GM10847 (cell line): Measurements from ENCODE around the gene APLF.

Source experiments
- POLR2A ChIP-seq: IDR thresholded peaks from 2 replicates; pipeline ENCODE4 v1.6.1; 2011; ENCODE audit not compliant: insufficient read length; ENCODE audit errors: extremely low read depth

APLF gene

DNA sequence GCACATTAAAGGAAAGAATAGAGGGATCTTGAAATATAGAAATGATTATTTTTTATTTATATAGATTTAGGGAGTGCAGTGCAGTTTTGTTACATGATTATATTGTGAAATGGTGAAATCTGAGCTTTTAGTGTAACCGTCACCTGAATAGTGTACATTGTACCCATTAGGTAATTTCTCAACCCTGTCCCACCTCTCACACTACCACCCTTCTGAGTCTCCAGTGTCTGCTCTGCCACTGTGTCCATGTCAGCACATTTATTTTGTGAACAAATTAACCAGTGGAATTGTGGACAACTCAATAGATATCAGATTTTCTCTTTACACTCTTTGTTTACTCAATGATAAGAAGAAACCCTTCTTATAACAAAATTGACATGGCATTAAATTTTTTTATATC lies 24.2 kb downstream of the APLF start:
- TF ChIP-seq POLR2A = no peak

DNA sequence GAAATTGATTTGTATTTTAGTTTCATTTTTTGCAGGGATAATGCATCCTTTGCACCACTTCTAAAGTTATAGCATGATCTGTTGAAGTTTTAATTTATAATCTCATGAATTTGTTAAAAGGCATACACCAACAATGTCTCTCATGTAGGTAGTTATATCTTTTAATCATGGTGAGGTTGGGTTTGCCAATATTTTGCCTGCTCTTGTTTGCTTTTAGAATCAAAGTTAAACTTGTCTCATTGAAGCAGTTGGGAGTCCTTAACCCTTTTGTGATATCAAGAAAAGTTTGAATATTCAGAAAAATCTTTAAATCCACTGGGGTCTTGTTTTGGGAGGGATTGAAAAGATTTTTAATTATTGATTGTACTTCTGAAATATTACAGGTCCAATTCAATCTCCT lies 31.7 kb downstream of the APLF start:
- no peak for TF ChIP-seq POLR2A

DNA sequence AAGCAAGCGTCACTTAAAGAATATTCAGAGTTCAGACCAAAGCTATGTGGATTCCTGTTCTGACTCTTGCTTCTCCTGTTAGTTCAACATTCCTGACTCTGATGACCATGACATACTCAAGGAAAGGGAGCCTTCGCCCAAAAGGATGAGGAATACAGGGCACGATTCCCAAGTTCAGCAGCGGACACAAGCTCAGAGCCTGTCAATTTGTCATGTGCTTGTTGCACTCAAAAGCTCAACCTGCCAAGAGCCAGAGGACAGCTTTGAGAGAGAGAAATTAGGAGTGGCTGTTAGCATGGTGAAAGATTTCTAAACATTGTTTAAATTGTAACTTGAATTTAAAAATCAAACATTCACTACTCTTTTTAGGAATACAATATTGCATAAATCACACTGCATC lies 33.3 kb downstream of the APLF start:
- no peak for TF ChIP-seq POLR2A

DNA sequence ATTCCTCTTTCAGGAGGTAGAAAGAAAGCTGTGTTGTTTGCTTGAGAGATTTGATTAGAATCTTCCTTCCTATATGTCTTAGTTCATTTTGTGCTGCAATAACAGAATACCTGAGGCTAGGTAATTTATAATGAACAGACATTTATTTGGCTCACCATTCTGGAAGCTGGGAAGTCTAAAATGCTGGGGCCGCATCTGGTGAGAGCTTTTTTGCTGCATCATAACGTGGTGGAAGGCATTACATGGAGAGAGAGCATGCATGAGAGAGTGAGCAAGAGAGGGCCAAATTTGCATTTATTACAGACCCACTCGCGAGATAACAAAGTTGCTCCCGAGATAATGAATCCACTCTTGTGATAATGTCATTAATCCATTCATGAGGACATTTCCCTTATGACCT lies 34.4 kb downstream of the APLF start:
- no peak for TF ChIP-seq POLR2A

DNA sequence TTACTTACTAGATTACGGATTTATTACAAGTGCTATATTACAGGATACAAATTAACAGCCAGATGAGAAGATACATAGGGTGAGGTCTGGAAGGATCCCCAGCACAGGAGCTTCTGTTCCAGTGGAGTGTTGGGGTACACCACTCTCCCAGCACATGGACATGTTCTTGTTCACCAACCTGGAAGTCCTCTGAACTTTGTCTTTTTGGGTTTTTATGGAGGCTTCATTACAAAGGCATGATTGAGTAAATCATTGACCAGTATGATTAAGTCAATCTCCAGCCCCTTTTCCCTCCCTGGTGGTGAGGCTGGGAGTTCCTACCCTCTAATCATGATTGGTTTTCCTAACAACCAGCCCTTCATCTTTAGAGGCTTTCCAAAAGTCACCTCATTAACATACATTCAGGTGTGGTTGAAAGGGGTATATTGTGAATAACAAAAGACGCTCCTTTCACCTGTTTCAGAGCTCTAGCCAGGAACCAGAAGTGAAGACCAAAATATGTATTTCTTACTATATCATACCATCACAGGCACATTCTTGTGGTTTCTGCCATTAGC lies 38.3 kb downstream of the APLF start:
- TF ChIP-seq POLR2A = no peak

DNA sequence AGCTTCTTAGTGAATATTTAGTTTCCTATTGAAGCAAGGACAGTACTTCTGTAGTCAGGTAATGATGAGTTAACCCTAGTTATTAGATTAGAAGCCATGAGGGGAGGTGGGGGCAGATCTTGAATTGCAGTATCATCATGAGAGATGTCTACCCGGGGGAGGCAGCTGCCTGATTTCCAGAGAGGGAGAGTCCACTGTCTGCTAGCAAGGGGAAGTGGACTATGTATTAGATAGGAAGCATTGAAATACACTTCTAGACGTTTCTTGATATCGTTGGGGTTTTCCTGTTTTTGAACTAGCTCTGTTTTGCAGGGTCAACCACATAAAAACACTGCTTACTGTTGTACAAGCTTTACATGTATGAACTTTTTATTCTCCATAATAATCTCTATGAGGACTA lies 38.8 kb downstream of the APLF start:
- TF ChIP-seq POLR2A = no peak

DNA sequence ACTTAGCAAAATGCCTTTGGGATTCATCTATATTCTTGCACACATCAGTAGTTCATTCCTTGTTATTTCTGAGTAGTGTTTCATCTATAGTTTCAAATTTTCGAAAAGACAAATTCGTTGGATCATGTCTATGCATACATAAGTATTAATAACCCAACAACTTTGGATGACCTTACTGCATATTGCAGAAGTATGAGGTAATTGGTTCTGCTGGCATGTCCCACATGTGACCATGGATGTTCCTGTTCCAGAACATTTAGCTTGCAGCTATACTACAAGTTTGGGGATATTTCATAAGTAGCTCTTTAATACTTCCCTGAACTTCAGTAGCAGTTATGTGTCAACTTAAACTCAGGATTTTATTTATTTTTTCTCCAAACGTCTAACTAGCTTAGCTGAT lies 44.9 kb downstream of the APLF start:
- no peak for TF ChIP-seq POLR2A

DNA sequence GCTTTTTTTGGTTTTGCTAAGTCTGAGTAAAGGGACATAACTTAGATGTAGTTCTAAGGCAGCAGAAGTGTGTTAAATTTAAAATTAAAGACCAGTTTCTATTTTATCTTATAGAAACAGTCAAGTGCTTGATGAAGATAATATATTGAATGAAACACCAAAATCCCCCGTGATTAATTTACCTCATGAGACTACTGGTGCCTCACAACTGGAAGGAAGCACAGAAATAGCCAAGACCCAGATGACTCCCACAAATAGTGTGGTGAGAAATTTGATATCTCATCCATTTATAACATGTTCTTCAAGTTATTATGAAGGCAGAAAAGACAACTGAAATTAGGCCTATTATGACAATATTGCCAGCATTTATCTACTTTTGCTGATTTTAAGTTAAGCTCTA lies 45.6 kb downstream of the APLF start:
- TF ChIP-seq POLR2A = no peak

DNA sequence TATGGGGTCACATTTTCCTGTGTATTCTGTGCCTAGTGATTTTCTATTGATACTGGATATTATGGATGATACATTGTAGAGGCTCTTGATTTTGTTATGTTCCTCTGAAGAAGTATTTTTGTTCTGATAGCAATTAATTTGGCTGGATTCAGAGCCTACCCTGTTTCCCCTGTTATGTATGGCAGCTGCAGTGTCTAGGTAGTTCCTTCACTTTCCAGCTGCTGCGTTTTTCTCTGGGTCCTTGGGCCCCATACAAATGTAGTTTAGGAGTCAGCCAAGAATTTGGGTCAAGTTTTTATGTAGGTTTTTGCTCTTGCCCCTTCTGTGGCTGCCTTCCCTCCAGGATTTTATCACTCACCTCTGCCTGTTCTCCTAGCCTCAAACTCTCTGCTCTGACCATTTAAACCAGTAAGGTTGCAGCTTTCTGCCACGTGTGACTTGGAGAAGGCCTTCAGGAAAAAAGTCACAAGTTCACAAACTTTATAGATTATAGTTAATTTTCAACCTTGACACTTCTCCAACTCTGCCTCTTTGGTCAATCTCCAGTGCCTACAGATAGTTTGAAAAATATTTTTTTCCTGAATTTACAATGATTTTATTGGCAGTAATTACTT lies 47.0 kb downstream of the APLF start:
- TF ChIP-seq POLR2A = no peak

DNA sequence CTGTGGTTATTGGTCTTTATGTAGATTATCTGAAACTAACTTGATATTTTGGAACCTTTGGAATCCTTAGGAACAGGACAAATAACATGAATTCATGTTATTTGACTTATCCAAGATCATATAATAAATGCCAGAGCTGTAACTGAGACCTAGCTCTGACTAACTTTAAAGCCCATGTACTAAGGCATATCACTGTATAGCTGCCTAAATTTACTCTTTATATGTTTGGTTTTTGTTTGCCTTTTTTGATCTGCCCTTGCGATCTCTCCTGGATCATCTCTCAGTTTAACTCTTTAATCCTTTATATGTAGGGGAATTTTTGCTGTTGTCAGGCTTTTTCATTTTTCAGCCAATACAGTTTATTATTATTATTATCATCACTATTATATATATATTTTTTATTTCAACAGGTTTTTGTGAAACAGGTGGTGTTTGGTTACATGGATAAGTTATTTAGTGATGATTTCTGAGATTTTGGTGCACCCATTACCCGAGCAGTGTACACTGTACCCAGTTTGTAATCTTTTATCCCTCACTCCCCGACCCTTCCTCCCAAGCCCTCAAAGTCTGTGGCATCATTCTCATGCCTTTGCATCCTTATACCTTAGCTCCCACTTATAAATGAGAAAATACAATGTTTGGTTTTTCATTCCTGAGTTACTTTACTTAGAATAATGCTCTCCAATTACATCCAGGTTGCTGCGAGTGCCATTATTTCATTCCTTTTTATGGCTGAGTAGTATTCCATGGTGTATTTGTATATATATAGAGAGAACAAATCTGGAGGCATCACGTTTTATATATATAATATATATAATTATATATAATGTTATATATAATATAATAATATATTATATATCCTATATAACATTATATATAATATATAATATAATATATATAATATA lies 48.9 kb downstream of the APLF start:
- TF ChIP-seq POLR2A = no peak

DNA sequence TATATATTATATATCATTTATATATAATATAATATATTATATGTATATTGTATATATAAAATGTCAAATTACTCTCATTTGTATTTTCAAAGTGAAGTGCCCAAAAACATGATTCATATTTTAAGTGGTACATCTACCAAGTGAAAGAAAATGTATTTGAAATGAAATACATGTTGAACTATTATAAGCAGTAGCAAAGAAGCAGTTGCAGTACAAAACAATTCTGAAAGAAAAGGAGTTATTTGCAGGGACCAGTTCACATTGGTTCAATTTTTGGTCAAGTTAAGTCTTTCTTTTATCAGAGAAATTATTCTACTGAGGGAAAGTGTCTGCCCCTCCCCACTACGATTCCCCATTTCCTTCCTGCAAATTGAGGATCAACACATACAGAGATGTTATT lies 51.9 kb downstream of the APLF start:
- TF ChIP-seq POLR2A = no peak

DNA sequence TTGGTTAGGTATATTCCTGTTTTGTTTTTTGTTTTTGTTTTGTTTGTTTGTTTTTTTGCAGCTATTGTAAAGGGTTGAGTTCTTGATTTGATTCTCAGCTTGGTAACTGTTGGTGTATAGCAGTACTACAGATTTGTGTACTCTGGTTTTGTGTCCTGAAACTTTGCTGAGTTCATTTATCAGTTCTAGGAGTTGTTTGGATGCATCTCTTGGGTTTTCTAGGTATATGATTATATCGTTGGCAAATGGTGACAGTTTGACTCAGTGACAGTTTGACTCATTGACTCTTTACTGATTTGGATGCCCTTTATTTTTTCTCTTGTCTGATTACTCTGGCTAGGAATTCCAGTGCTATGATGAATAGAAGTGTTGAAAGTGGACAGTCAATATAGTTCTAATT lies 53.7 kb downstream of the APLF start:
- TF ChIP-seq POLR2A = no peak

DNA sequence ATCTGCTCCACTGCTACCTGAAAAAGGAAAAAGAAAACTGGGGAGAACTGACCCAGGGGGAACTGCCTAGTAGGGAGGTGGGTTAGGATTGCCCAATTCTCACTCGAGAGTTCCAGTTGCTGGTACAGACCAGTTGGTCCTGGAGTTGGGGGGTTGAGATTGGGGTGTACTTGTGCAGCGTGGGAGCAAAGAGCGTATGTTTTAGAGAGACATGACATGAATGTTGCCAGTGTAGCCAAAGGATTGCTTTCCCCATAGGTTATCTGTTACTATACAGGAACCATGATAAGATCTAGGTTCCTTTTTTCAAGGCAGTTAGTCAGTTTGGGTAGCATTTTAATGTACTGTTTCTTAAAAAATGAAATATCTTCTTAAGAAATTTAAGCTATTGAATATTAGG lies 68.6 kb downstream of the APLF start:
- TF ChIP-seq POLR2A = no peak

DNA sequence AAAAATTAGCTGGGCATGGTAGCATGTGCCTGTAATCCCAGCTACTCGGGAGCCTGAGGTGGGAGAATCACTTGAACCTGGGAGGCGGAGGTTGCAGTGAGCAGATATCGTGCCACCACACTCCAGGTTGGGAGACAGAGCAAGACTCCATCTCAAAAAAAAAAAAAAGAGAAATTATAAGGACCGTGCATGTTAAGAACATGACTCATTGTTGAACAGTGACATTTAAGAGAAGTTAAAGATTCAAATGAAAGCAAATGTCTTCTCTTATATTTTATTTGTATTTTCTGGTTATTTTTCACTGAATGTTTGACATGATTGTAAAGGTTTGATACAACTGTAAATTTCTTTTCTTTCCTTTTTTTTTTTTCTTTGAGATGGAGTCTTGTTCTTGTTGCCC lies 69.6 kb downstream of the APLF start:
- TF ChIP-seq POLR2A = no peak

DNA sequence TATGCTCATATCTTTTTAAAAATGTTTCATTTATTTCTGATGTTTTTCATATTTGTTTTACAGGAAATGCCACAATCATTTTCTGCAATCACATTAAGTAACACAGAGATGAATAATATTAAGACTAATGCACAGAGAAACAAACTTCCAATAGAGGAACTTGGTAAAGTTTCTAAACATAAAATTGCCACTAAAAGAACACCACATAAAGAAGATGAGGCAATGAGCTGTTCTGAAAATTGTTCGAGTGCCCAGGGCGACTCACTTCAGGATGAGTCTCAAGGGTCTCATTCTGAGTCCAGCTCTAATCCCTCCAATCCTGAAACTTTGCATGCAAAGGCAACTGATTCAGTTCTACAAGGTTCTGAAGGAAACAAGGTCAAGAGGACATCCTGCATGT lies 70.4 kb downstream of the APLF start:
- TF ChIP-seq POLR2A = no peak

DNA sequence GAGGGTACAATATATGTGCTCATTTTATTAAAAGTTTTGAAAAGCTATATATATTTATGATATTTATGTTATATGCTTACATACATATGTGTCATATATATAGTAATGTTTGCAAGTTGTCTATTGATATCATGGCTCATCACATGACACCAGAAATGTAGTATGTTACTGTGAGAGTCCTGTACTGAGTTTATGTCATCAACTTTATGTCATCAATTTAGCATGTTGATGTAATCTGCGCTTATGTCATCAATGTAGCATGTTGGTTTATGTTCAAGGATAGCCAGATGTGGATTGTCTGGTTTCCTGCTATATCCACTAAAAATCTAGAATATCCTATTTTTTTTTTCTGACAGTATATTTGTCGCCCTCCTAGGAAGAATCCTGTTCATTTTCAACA lies 77.4 kb downstream of the APLF start:
- no peak for TF ChIP-seq POLR2A
